ENCODE results near the gene OTUD7B. TPM values are rescaled to one million over a fixed set of nuclear protein-coding genes. Genes with fewer than 3 reads are reported as not detected.

OTUD7B gene
- total RNA-seq, 4 donors from 2014 or later = 9.7 to 44.9 (median 28.8) TPM

GRCh38 chr1:149926296-149926695, 84.2 kb downstream of the OTUD7B start:
- Histone ChIP-seq H3K9me3 (no peaks in the 10 kb centered on the region), H3K27me3 (no peaks in the 10 kb centered on the region), H3K4me1 (peaks cover 9 to 16% of the 10 kb centered on the region in 2 donors), H3K36me3 (no peaks in the 10 kb centered on the region), H3K27ac (no peak overlapping the region), H3K4me3 (peak overlapping the region in 1 of 2 donors; percentile 84)
- DNase-seq = no peak
- intact Hi-C loops (cut with DNase I; ENCODE audit: low total_unique reads) = no loop called here
- TF ChIP-seq POLR2A (IDR thresholded peaks at IDR 0.05) (no peak), CTCF (IDR thresholded peaks at IDR 0.05) (no peak)

- Histone ChIP-seq H3K36me3 (no peaks in the 10 kb centered on the region), H3K27ac (no peak overlapping the region), H3K9me3 (no peaks in the 10 kb centered on the region), H3K27me3 (no peaks in the 10 kb centered on the region), H3K4me1 (peaks cover 9 to 16% of the 10 kb centered on the region in 2 donors), H3K4me3 (no peak overlapping the region)
- intact Hi-C loops (cut with DNase I; ENCODE audit: low total_unique reads) = no loop called here
- DNase-seq = no peak
- TF ChIP-seq CTCF (IDR thresholded peaks at IDR 0.05) = no peak
- no peak for TF ChIP-seq POLR2A (IDR thresholded peaks at IDR 0.05)
Observed at GRCh38 chr1:149925751-149926150, 84.8 kb downstream of the OTUD7B start.

DNA sequence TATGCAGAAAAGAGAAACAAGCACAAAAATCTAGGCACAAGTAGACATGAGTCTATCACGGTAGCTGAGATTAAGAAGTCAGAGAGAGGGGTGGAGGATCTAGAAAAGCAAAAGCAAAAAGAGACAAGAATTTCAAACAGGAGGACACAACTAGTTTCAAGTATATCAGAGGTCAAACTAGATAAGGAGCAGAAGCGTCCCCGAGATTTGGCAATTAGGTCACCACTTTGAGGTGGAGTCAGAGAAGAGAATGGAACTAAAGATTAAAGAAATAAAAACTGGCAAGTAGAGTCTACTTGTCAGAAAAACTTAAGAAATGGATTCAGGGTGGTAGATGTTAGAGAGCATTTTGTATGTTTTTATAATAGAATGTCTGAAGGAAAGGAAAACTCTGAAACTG, 85.2 kb downstream of the OTUD7B start:
- Histone ChIP-seq H3K36me3 (no peaks in the 10 kb centered on the region), H3K4me1 (peaks cover 9 to 16% of the 10 kb centered on the region in 2 donors), H3K4me3 (no peak overlapping the region), H3K27ac (no peak overlapping the region), H3K9me3 (no peaks in the 10 kb centered on the region), H3K27me3 (no peaks in the 10 kb centered on the region)
- DNase-seq = no peak
- TF ChIP-seq POLR2A (IDR thresholded peaks at IDR 0.05) = no peak
- no peak for TF ChIP-seq CTCF (IDR thresholded peaks at IDR 0.05)
- intact Hi-C loops (cut with DNase I; ENCODE audit: low total_unique reads) = no loop called here

DNA sequence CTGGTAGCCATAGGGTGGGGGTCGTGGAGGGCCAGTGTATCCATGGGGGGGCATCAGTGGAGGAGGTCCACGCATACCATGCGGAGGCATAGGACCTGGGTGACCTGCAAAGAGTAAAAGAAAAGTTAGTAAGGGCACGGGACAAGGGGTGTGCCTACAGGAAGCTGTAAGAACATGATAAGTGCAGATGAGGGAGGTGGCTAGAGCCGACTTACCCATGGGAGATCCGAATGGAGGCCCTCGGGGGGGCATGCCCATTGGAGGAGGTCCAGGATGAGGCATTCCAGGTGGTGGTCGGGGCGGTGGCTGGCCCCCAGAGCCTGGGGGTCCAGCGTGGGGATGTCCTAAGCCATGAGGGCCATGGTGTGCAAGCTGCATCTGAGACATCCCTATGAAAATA, 86.9 kb downstream of the OTUD7B start:
- Histone ChIP-seq H3K36me3 (no peaks in the 10 kb centered on the region), H3K27me3 (no peaks in the 10 kb centered on the region), H3K4me3 (no peak overlapping the region), H3K4me1 (peaks cover 9 to 16% of the 10 kb centered on the region in 2 donors), H3K27ac (no peak overlapping the region), H3K9me3 (no peaks in the 10 kb centered on the region)
- intact Hi-C loops (cut with DNase I; ENCODE audit: low total_unique reads) = no loop called here
- no peak for DNase-seq
- TF ChIP-seq POLR2A (IDR thresholded peaks at IDR 0.05) (no peak), CTCF (IDR thresholded peaks at IDR 0.05) (no peak)

- DNase-seq = peak; percentile 66 to 80
- TF ChIP-seq POLR2A (IDR thresholded peaks at IDR 0.05) = peak in 1 of 2 donors; percentile 39
- no peak for TF ChIP-seq CTCF (IDR thresholded peaks at IDR 0.05)
Observed at GRCh38 chr1:149917571-149918144, 92.9 kb downstream of the OTUD7B start, which contains the start of gene SV2A. TSS of gene SV2A (minus strand) at chr1:149917844. CDS start at chr1:149913840, 4,004 bp downstream.

More at GRCh38 chr1:149917571-149918144, 92.9 kb downstream of the OTUD7B start, which contains the start of gene SV2A:
- Histone ChIP-seq H3K27me3 (no peaks in the 10 kb centered on the region), H3K9me3 (no peaks in the 10 kb centered on the region), H3K36me3 (no peaks in the 10 kb centered on the region), H3K4me1 (no peaks in the 10 kb centered on the region), H3K4me3 (peak within 1 kb of the TSS; percentile 49 to 55), H3K27ac (peak within 1 kb of the TSS; percentile 58 to 67)
- intact Hi-C loops (cut with DNase I; ENCODE audit: low total_unique reads) = no loop called here
